SW480 (cell line): ENCODE results near the gene MTERF1.

Source experiments
- DNase-seq: peaks from one replicate; pipeline ENCODE4 v3.0.0-alpha.2; 2016; ENCODE audit warnings: low spot score

The MTERF1 gene

GRCh38 chr7:91835091-91835825 lies 45.2 kb downstream of the MTERF1 start:
- no peak for DNase-seq

- DNase-seq = no peak
Observed at GRCh38 chr7:91832493-91833045, 47.9 kb downstream of the MTERF1 start.

- DNase-seq = no peak
Observed at GRCh38 chr7:91827169-91827568, 53.3 kb downstream of the MTERF1 start.

DNA sequence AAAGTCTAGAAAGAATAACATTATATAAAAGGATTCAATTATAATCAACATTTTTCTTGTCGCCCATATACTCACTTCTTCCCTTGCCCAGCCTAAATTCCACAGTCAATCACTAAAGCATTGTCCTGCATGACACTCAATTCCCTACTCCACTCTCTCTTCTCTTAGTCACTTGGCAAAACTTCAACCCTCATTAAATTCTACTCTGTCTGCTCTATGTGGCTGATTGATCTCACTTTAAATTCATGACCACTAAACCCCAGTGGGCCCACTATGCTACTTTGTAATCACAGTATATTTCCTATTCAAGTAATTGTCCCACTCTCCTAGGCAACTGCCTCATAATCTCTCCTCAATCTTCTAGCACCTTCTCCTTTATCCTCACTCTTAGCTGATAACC lies 54.1 kb downstream of the MTERF1 start:
- no peak for DNase-seq

DNA sequence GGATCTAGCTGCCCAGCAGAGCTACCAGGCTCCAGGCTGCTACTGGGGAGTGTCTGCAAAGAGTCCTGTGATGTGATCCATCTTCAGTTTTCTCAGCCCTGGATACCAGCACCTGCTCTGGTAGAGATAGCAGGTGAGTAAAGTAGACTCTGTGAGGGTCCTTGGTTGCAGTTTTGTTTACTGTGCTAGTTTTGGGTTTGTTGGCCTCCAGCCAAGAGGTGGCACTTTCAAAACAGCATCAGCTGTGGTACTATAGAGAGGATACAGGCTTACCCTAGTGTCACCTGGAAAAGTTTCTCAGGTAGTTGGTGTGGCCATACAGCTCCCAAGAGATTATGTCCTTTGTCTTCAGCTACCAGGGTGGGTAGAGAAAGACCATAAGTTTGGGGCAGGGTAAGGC lies 56.3 kb downstream of the MTERF1 start:
- no peak for DNase-seq
